GM19468 (cell line): Measurements from ENCODE around the gene MED10.

Experiments used
- ATAC-seq: cut with Tn5 transposase; IDR thresholded peaks from one replicate; pipeline ENCODE4 v1.9.1; 2021; ENCODE audit warnings: mild to moderate bottlenecking, moderate library complexity, moderate number of reproducible peaks; ENCODE audit not compliant: unreplicated experiment; ENCODE audit errors: extremely low read depth

Gene MED10

GRCh38 chr5:6377905-6378765 lies at the start of gene MED10:
TSS of gene MED10 (minus strand) at chr5:6378547. CDS start at chr5:6378483, 64 bp downstream.
- ATAC-seq = peak; percentile 96

GRCh38 chr5:6427694-6428093 lies 49.3 kb upstream of the MED10 start:
- no peak for ATAC-seq

- no peak for ATAC-seq
Measured at GRCh38 chr5:6424700-6425099, 46.4 kb upstream of the MED10 start.

GRCh38 chr5:6424110-6424659 lies 45.8 kb upstream of the MED10 start:
- no peak for ATAC-seq

GRCh38 chr5:6423327-6424109 lies 45.2 kb upstream of the MED10 start:
- no peak for ATAC-seq

GRCh38 chr5:6419340-6419852 lies 41.0 kb upstream of the MED10 start:
- no peak for ATAC-seq

- no peak for ATAC-seq
Measured at GRCh38 chr5:6418679-6419276, 40.4 kb upstream of the MED10 start.

GRCh38 chr5:6417657-6418056 lies 39.3 kb upstream of the MED10 start:
- no peak for ATAC-seq

- no peak for ATAC-seq
Measured at GRCh38 chr5:6412811-6413210, 34.5 kb upstream of the MED10 start.

GRCh38 chr5:6411141-6411540 lies 32.8 kb upstream of the MED10 start:
- ATAC-seq = no peak

GRCh38 chr5:6410421-6410820 lies 32.1 kb upstream of the MED10 start:
- ATAC-seq = no peak

- no peak for ATAC-seq
Measured at GRCh38 chr5:6408627-6409446, 30.5 kb upstream of the MED10 start.

GRCh38 chr5:6408260-6408596 lies 29.9 kb upstream of the MED10 start:
- no peak for ATAC-seq

GRCh38 chr5:6407558-6408259 lies 29.4 kb upstream of the MED10 start:
- no peak for ATAC-seq

GRCh38 chr5:6405591-6405990 lies 27.2 kb upstream of the MED10 start:
- ATAC-seq = no peak

GRCh38 chr5:6404129-6404528 lies 25.8 kb upstream of the MED10 start:
- no peak for ATAC-seq

- no peak for ATAC-seq
Measured at GRCh38 chr5:6403416-6403815, 25.1 kb upstream of the MED10 start.

GRCh38 chr5:6402939-6403338 lies 24.6 kb upstream of the MED10 start:
- ATAC-seq = no peak

GRCh38 chr5:6401410-6401809 lies 23.1 kb upstream of the MED10 start:
- no peak for ATAC-seq
